Stimulated activated CD8-positive, alpha-beta memory T cell treated with anti-CD3 and anti-CD28 coated beads, Interleukin-15, amount 100 ng/mL, for 1 hour (primary cell): Measurements from ENCODE around the gene DIP2B.

Source experiments
- DNase-seq: peaks from one replicate; pipeline ENCODE4 v3.0.0-alpha.2; 2020; ENCODE audit warnings: low read depth

DIP2B gene

GRCh38 chr12:50614167-50614759 is 109.5 kb downstream of the DIP2B start:
- DNase-seq, result no peak

- no peak for DNase-seq
Measured at GRCh38 chr12:50615145-50615906, 110.5 kb downstream of the DIP2B start.

- DNase-seq, result no peak
Measured at GRCh38 chr12:50615907-50616296, 111.1 kb downstream of the DIP2B start.

GRCh38 chr12:50617657-50618056 is 112.9 kb downstream of the DIP2B start:
- no peak for DNase-seq

- no peak for DNase-seq
Measured at GRCh38 chr12:50618864-50619609, 114.3 kb downstream of the DIP2B start.

GRCh38 chr12:50619610-50619958 is 114.8 kb downstream of the DIP2B start:
- DNase-seq, result no peak

GRCh38 chr12:50620109-50620977 is 115.6 kb downstream of the DIP2B start:
- DNase-seq, result no peak

- DNase-seq, result no peak
Measured at GRCh38 chr12:50620978-50621360, 116.2 kb downstream of the DIP2B start.

GRCh38 chr12:50621399-50622300 is 116.9 kb downstream of the DIP2B start:
- no peak for DNase-seq

GRCh38 chr12:50625029-50625925 is 120.5 kb downstream of the DIP2B start:
- DNase-seq, result no peak

GRCh38 chr12:50626026-50626425 is 121.2 kb downstream of the DIP2B start:
- DNase-seq, result no peak

GRCh38 chr12:50627491-50627890 is 122.7 kb downstream of the DIP2B start:
- no peak for DNase-seq

- DNase-seq, result no peak
Measured at GRCh38 chr12:50628394-50628793, 123.6 kb downstream of the DIP2B start.

GRCh38 chr12:50633955-50634354 is 129.2 kb downstream of the DIP2B start:
- no peak for DNase-seq

GRCh38 chr12:50634379-50634778 is 129.6 kb downstream of the DIP2B start:
- DNase-seq, result no peak

GRCh38 chr12:50635364-50635763 is 130.6 kb downstream of the DIP2B start:
- no peak for DNase-seq

- no peak for DNase-seq
Measured at GRCh38 chr12:50635857-50636256, 131.1 kb downstream of the DIP2B start.

- DNase-seq, result no peak
Measured at GRCh38 chr12:50636505-50636904, 131.7 kb downstream of the DIP2B start.

GRCh38 chr12:50637870-50638481 is 133.2 kb downstream of the DIP2B start:
- no peak for DNase-seq

GRCh38 chr12:50638482-50638880 is 133.7 kb downstream of the DIP2B start:
- DNase-seq, result no peak
